ENCODE data around the gene SKP1. TPM values are rescaled to one million over a fixed set of nuclear protein-coding genes. Genes with fewer than 3 reads are reported as not detected.

Gene SKP1
- total RNA-seq, 1 donor: 229 TPM

- Histone ChIP-seq H3K9me3 (ENCODE audit: low read depth, low read length) (no peaks in the 10 kb centered on the region), H3K4me3 (ENCODE audit: low read length) (peak overlapping the region; percentile 69), H3K4me1 (ENCODE audit: insufficient read depth, low read length) (peaks cover 26% of the 10 kb centered on the region), H3K27me3 (ENCODE audit: insufficient read depth, low read length) (peaks cover 23% of the 10 kb centered on the region)
These were observed 59.7 kb downstream of the SKP1 start for GRCh38 chr5:134116789-134117761.

- peaks cover 29% of the 10 kb centered on the region for H3K4me1 ChIP-seq (ENCODE audit: insufficient read depth, low read length)
- H3K4me3 ChIP-seq (ENCODE audit: low read length): peak overlapping the region; percentile 69
- H3K9me3 ChIP-seq (ENCODE audit: low read depth, low read length): no peaks in the 10 kb centered on the region
- H3K27me3 ChIP-seq (ENCODE audit: insufficient read depth, low read length): peaks cover 24% of the 10 kb centered on the region
These were observed 60.5 kb downstream of the SKP1 start for GRCh38 chr5:134116286-134116685.

GRCh38 chr5:134115806-134116175, 61.0 kb downstream of the SKP1 start:
- peaks cover 24% of the 10 kb centered on the region for H3K27me3 ChIP-seq (ENCODE audit: insufficient read depth, low read length)
- no peaks in the 10 kb centered on the region for H3K9me3 ChIP-seq (ENCODE audit: low read depth, low read length)
- peak overlapping the region; percentile 69 for H3K4me3 ChIP-seq (ENCODE audit: low read length)
- peaks cover 32% of the 10 kb centered on the region for H3K4me1 ChIP-seq (ENCODE audit: insufficient read depth, low read length)

GRCh38 chr5:134114886-134115805, 61.6 kb downstream of the SKP1 start:
- Histone ChIP-seq H3K27me3 (ENCODE audit: insufficient read depth, low read length) (peaks cover 24% of the 10 kb centered on the region), H3K9me3 (ENCODE audit: low read depth, low read length) (no peaks in the 10 kb centered on the region), H3K4me3 (ENCODE audit: low read length) (peak overlapping the region; percentile 69), H3K4me1 (ENCODE audit: insufficient read depth, low read length) (peaks cover 37% of the 10 kb centered on the region)

- peaks cover 37% of the 10 kb centered on the region for H3K4me1 ChIP-seq (ENCODE audit: insufficient read depth, low read length)
- peaks cover 24% of the 10 kb centered on the region for H3K27me3 ChIP-seq (ENCODE audit: insufficient read depth, low read length)
- peak within 1 kb of the TSS; percentile 69 for H3K4me3 ChIP-seq (ENCODE audit: low read length)
- no peaks in the 10 kb centered on the region for H3K9me3 ChIP-seq (ENCODE audit: low read depth, low read length)
These were observed 62.6 kb downstream of the SKP1 start, which contains the start of gene TCF7 for GRCh38 chr5:134113902-134114875. Gene TCF7, plus strand, starts transcription at chr5:134114681. Its CDS starts 226 bp downstream, at chr5:134114907.

GRCh38 chr5:134113363-134113889, 63.3 kb downstream of the SKP1 start:
- Histone ChIP-seq H3K9me3 (ENCODE audit: low read depth, low read length) (no peaks in the 10 kb centered on the region), H3K4me3 (ENCODE audit: low read length) (peak overlapping the region; percentile 69), H3K27me3 (ENCODE audit: insufficient read depth, low read length) (peaks cover 24% of the 10 kb centered on the region), H3K4me1 (ENCODE audit: insufficient read depth, low read length) (peaks cover 37% of the 10 kb centered on the region)

- H3K9me3 ChIP-seq (ENCODE audit: low read depth, low read length): no peaks in the 10 kb centered on the region
- no peak overlapping the region for H3K4me3 ChIP-seq (ENCODE audit: low read length)
- peaks cover 37% of the 10 kb centered on the region for H3K4me1 ChIP-seq (ENCODE audit: insufficient read depth, low read length)
- peaks cover 24% of the 10 kb centered on the region for H3K27me3 ChIP-seq (ENCODE audit: insufficient read depth, low read length)
These were observed 63.9 kb downstream of the SKP1 start for GRCh38 chr5:134112726-134113362.

GRCh38 chr5:134111741-134112647, 64.8 kb downstream of the SKP1 start:
- H3K9me3 ChIP-seq (ENCODE audit: low read depth, low read length): no peaks in the 10 kb centered on the region
- H3K27me3 ChIP-seq (ENCODE audit: insufficient read depth, low read length): peaks cover 24% of the 10 kb centered on the region
- peaks cover 37% of the 10 kb centered on the region for H3K4me1 ChIP-seq (ENCODE audit: insufficient read depth, low read length)
- H3K4me3 ChIP-seq (ENCODE audit: low read length): no peak overlapping the region

- Histone ChIP-seq H3K4me3 (ENCODE audit: low read length) (no peak overlapping the region), H3K4me1 (ENCODE audit: insufficient read depth, low read length) (peaks cover 42% of the 10 kb centered on the region), H3K9me3 (ENCODE audit: low read depth, low read length) (no peaks in the 10 kb centered on the region), H3K27me3 (ENCODE audit: insufficient read depth, low read length) (peaks cover 18% of the 10 kb centered on the region)
These were observed 66.4 kb downstream of the SKP1 start for GRCh38 chr5:134110382-134110781.

- peaks cover 53% of the 10 kb centered on the region for H3K4me1 ChIP-seq (ENCODE audit: insufficient read depth, low read length)
- no peaks in the 10 kb centered on the region for H3K9me3 ChIP-seq (ENCODE audit: low read depth, low read length)
- H3K27me3 ChIP-seq (ENCODE audit: insufficient read depth, low read length): peaks cover 8% of the 10 kb centered on the region
- H3K4me3 ChIP-seq (ENCODE audit: low read length): no peak overlapping the region
These were observed 69.0 kb downstream of the SKP1 start for GRCh38 chr5:134107779-134108178.

- Histone ChIP-seq H3K4me3 (ENCODE audit: low read length) (no peak overlapping the region), H3K4me1 (ENCODE audit: insufficient read depth, low read length) (peaks cover 55% of the 10 kb centered on the region), H3K9me3 (ENCODE audit: low read depth, low read length) (no peaks in the 10 kb centered on the region), H3K27me3 (ENCODE audit: insufficient read depth, low read length) (peaks cover 2% of the 10 kb centered on the region)
These were observed 69.6 kb downstream of the SKP1 start for GRCh38 chr5:134106991-134107701.

GRCh38 chr5:134103998-134104654, 72.6 kb downstream of the SKP1 start:
- no peaks in the 10 kb centered on the region for H3K27me3 ChIP-seq (ENCODE audit: insufficient read depth, low read length)
- H3K9me3 ChIP-seq (ENCODE audit: low read depth, low read length): no peaks in the 10 kb centered on the region
- H3K4me1 ChIP-seq (ENCODE audit: insufficient read depth, low read length): peaks cover 64% of the 10 kb centered on the region
- H3K4me3 ChIP-seq (ENCODE audit: low read length): no peak overlapping the region

All from mononuclear cell (primary cell).